ENCODE results near the gene TMEM214. TPM values are rescaled to one million over a fixed set of nuclear protein-coding genes. Genes with fewer than 3 reads are reported as not detected.

TMEM214 gene
- total and polyA plus RNA-seq, 8 donors = 17.1 to 206 (median 35.6) TPM

DNA sequence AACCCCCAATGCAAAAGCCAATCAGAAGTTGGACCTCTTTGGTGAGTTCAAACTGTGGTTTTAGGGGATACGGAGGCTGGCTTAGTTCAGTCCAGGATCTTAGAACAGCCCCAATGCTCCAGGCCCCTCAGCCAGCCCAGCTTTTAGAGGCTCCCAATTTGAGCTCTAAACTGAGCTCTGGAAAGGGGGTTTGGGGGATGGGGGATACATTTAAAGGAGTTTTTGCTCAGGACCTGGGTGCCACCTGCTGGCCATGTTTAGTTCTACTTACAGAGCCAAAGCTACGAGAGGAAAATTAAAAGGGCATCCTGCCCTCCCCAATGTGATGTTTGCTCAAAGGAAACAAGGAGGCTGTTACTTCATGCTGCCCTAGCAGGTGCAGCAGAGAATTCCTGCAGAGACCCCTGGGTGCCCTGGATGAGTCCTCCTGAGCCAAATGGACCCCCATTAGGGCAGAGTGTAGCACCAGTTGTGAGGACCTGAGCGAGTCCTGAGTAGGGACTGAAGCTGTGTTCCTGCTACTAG lies 15.9 kb upstream of the TMEM214 start:
- WGBS, 5 donors = 61 to 65% (median 64%) methylated on average over 2 to 3 of the region's 3 CpGs
- no peaks in the 10 kb centered on the region for H3K27me3 ChIP-seq
- H3K27ac ChIP-seq = no peak overlapping the region

GRCh38 chr2:27018142-27018541 lies 14.6 kb upstream of the TMEM214 start:
- no peak overlapping the region for H3K4me3 ChIP-seq
- H3K27ac ChIP-seq = no peak overlapping the region
- WGBS, 5 donors = 86 to 96% (median 92%) methylated on average over 3 of the region's 3 CpGs
- no peaks in the 10 kb centered on the region for H3K9me3 ChIP-seq
- peaks cover 4 to 14% (median 11%) of the 10 kb centered on the region in 4 donors for H3K36me3 ChIP-seq
- H3K4me1 ChIP-seq = peaks cover 0 to 56% (median 36%) of the 10 kb centered on the region in 4 donors
- intact Hi-C loops (cut with DNase I; ENCODE audit: low total_unique reads) = loop anchor here (5.0 kb wide), 1 partner anchor 51 kb away; no protein-coding TSS in a partner anchor
- no peak for DNase-seq
- H3K27me3 ChIP-seq = no peaks in the 10 kb centered on the region
- TF ChIP-seq, protein P1, sequence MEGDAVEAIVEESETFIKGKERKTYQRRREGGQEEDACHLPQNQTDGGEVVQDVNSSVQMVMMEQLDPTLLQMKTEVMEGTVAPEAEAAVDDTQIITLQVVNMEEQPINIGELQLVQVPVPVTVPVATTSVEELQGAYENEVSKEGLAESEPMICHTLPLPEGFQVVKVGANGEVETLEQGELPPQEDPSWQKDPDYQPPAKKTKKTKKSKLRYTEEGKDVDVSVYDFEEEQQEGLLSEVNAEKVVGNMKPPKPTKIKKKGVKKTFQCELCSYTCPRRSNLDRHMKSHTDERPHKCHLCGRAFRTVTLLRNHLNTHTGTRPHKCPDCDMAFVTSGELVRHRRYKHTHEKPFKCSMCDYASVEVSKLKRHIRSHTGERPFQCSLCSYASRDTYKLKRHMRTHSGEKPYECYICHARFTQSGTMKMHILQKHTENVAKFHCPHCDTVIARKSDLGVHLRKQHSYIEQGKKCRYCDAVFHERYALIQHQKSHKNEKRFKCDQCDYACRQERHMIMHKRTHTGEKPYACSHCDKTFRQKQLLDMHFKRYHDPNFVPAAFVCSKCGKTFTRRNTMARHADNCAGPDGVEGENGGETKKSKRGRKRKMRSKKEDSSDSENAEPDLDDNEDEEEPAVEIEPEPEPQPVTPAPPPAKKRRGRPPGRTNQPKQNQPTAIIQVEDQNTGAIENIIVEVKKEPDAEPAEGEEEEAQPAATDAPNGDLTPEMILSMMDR (IDR thresholded peaks at IDR 0.05) = no peak
- TF ChIP-seq EP300 (IDR thresholded peaks at IDR 0.05) (no peak), POLR2AphosphoS5 (IDR thresholded peaks at IDR 0.05) (no peak)

More for the DNA sequence above, 15.9 kb upstream of the TMEM214 start:
- Histone ChIP-seq H3K36me3 (peaks cover 0 to 1% (median 0%) of the 10 kb centered on the region in 4 donors), H3K9me3 (no peaks in the 10 kb centered on the region), H3K4me1 (peaks cover 0 to 55% (median 34%) of the 10 kb centered on the region in 4 donors), H3K4me3 (no peak overlapping the region)
- TF ChIP-seq EP300 (IDR thresholded peaks at IDR 0.05) = no peak
- TF ChIP-seq, protein P1 (IDR thresholded peaks at IDR 0.05) = peak in 5 of 7 experiments; percentile 43 to 81 (median 73)
- peak; percentile 66 to 79 for DNase-seq
- intact Hi-C loops (cut with DNase I; ENCODE audit: low total_unique reads) = loop anchor here (5.0 kb wide), 1 partner anchor 50 kb away; no protein-coding TSS in a partner anchor

DNA sequence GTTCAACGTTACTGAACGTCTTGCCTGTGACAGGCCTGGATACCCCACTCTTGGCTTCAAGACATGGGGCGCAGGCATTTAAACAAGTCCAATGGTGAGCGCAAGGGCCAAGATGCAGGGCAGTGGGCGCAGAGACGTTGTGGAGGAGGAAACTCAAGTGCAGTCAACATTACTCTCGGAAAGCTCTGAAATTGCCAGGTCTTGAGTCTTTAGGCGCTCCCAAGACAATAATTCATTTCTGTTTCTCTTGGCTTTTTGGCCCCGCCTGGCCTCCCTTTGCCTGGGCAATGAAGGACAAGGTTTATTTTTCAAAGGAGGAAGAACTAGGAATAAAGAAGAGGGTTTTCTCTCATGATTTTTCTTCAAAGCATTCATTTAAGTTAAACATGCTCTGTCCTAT lies 13.3 kb upstream of the TMEM214 start:
- Histone ChIP-seq H3K9me3 (no peaks in the 10 kb centered on the region), H3K36me3 (peaks cover 16 to 27% (median 25%) of the 10 kb centered on the region in 4 donors), H3K4me1 (peaks cover 0 to 54% (median 35%) of the 10 kb centered on the region in 4 donors), H3K27me3 (no peaks in the 10 kb centered on the region), H3K4me3 (no peak overlapping the region), H3K27ac (no peak overlapping the region)
- no peak for TF ChIP-seq EP300 (IDR thresholded peaks at IDR 0.05)
- no peak for TF ChIP-seq POLR2A (IDR thresholded peaks at IDR 0.05)
- TF ChIP-seq POLR2AphosphoS5 (IDR thresholded peaks at IDR 0.05) = no peak
- TF ChIP-seq, protein P1 (IDR thresholded peaks at IDR 0.05) = no peak
- no peak for DNase-seq
- intact Hi-C loops (cut with DNase I; ENCODE audit: low total_unique reads) = loop anchor here (5.0 kb wide), 1 partner anchor 52 kb away; no protein-coding TSS in a partner anchor
- WGBS, 5 donors = 87 to 96% (median 94%) methylated on average over 9 of the region's 9 CpGs

DNA sequence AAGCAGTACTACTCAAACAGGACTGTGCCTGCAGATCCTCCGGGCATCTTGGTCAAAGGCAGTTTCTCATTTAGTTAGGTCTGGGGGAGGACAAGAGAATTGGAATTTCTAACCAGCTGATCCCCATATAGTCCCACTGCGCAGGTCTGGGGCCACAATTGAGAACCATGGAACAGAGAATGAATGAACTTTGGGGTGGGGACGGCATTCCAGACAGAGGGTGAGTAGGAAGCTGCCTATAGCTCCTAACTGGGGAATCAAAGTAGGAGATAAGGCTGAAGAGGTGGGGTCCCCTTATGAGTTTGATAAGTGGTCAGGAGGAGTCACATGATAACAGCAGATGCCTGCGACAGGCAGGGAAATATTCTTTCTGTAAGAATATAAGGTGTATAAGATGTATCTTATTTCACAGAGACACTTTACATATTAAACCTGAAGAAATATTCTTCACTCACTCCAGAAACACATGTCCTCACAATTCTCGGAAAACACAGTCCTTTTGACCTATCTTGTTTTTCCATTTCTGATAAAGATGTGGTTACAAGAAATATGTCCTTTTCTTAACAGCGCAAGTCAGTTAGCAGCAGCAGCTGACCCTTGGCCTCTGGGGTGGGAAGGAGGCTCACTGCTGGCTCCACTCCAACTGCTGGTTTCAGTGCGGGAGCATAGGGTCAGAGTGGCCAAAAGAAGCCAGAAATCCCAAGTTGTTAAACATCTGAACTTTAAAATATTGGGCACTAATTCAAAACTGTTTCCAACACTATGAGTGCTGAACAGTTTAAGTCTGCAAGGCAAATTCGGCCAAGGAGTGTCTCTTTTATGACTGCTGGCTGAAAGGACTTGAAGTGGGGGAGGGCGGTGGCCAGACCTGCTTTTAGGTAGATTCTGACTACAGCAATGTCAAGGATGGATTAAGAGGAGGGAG lies 12.6 kb upstream of the TMEM214 start:
- Histone ChIP-seq H3K36me3 (peaks cover 16 to 35% (median 32%) of the 10 kb centered on the region in 4 donors), H3K9me3 (no peaks in the 10 kb centered on the region), H3K27me3 (no peaks in the 10 kb centered on the region), H3K27ac (peak overlapping the region in 2 of 5 donors; percentile 18 to 32), H3K4me3 (no peak overlapping the region), H3K4me1 (peaks cover 0 to 47% (median 31%) of the 10 kb centered on the region in 4 donors)
- TF ChIP-seq EP300 (IDR thresholded peaks at IDR 0.05) = no peak
- TF ChIP-seq POLR2AphosphoS5 (IDR thresholded peaks at IDR 0.05) = peak in 1 of 3 donors; percentile 19
- peak; percentile 40 to 44 for DNase-seq
- 47 to 59% (median 51%) methylated on average over 9 of the region's 9 CpGs for WGBS, 5 donors
- intact Hi-C loops (cut with DNase I; ENCODE audit: low total_unique reads) = loop anchor here (5.0 kb wide), 1 partner anchor 53 kb away; no protein-coding TSS in a partner anchor

All from stomach (tissue), 9 donors.